ENCODE data around the gene C2CD4B.

DNA sequence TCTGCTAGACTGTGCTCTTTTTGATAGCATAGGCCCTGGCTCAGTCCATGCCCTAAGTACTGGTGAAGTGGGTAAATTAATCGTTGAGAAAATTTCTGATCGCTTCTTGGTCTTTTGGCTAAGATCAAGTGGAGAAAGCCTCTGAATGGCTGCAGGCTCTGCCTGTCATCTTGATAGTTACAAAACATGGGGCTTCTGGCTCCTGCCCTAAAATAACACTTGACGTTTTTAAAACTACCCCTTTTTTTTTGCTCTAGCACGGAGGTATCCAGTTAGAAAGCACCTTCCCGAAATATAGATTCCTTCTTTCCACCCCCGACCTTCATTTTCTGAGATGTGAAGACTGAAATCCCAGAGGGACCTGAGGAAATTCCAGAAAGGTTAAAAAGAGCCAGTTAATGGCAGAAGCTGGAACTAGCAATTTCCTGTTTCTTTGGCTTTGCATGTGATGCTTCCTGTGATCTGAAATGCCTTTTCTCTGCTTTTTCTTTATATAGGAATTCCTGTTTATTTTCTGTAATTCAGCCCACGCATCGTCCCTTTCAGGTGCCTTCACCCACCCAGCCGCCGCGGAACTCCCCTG, 799 bp upstream of the C2CD4B start:
- TF ChIP-seq, protein P1, sequence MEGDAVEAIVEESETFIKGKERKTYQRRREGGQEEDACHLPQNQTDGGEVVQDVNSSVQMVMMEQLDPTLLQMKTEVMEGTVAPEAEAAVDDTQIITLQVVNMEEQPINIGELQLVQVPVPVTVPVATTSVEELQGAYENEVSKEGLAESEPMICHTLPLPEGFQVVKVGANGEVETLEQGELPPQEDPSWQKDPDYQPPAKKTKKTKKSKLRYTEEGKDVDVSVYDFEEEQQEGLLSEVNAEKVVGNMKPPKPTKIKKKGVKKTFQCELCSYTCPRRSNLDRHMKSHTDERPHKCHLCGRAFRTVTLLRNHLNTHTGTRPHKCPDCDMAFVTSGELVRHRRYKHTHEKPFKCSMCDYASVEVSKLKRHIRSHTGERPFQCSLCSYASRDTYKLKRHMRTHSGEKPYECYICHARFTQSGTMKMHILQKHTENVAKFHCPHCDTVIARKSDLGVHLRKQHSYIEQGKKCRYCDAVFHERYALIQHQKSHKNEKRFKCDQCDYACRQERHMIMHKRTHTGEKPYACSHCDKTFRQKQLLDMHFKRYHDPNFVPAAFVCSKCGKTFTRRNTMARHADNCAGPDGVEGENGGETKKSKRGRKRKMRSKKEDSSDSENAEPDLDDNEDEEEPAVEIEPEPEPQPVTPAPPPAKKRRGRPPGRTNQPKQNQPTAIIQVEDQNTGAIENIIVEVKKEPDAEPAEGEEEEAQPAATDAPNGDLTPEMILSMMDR (IDR thresholded peaks at IDR 0.05; ENCODE audit: low read depth, low read length) = no peak
- TF ChIP-seq POLR2A (IDR thresholded peaks at IDR 0.05; ENCODE audit: extremely low read depth, insufficient read length) = no peak
- TF ChIP-seq, protein P2, sequence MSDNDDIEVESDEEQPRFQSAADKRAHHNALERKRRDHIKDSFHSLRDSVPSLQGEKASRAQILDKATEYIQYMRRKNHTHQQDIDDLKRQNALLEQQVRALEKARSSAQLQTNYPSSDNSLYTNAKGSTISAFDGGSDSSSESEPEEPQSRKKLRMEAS (IDR thresholded peaks at IDR 0.05; ENCODE audit: low read depth, low read length) = no peak
- no peak for TF ChIP-seq MYC (IDR thresholded peaks at IDR 0.05; ENCODE audit: low read depth, low read length)

Data from NB4 (cell line).